Pons (tissue), 1 donor: Measurements from ENCODE around the gene PAGE3.

ENCODE experiments used
- DNase-seq: peaks from one replicate; pipeline ENCODE4 v3.0.0-alpha.2; 2016; ENCODE audit warnings: low spot score

PAGE3 gene

GRCh38 chrX:55264816-55265215 is at the start of gene PAGE3:
TSS of gene PAGE3 (minus strand) at chrX:55264916. CDS start at chrX:55263903, 1,013 bp downstream.
- DNase-seq: no peak

DNA sequence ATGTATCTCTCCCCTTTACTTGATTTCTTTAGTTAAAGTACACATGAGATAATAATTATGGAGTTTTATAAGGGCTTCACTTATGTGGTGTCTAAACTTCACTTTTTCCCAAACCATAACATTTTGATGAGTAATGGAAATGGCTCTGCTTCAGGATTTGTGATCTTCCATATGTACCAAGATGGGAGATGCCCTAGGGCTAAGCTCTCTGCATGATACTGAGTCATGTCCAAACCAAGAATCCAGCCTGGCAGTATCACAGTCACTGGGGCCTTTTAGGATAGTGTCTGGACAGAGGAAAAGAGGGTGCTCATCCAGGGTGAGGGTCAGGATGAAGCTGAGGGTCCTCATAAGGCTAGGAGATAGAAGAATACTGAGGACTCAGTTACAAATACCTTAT is 47.9 kb upstream of the PAGE3 start:
- no peak for DNase-seq

DNA sequence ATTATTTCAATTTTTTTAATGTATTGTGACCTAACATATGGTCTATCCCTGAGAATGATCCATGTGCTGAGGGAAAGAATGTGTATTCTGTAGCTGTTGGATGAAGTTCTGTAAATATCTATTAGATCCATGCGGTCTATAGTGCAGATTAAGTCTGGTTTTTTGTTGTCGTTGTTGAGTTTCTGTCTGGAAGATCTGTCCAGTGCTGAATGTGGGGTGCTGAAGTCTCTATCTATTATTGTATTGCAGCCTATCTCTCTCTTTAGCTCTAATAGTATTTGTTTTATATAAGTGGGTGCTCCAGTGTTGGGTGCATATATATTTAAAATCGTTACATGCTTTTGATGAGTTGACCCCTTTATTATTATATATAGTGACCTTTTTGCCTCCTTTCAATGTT is 26.2 kb upstream of the PAGE3 start:
- no peak for DNase-seq

- DNase-seq: no peak
Observed at GRCh38 chrX:55279832-55280231, 15.1 kb upstream of the PAGE3 start.

DNA sequence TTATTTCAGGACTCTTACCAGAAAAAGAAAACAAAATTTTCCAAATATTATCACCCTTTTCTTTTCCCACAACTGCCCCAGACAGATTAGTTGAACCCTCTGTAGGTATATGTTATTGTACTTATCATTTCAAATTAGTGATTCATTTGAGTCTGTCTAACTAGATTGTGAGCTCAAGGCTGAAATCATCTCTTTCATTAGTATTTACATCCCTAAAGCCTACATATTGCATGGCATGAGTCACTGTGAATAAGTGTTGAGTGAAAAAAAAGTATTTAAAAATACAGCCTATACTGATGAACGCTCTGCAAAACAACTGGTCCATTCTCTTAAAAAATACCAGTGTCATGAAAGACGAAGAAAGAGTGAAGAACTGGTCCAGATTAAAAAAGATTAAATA is 3.9 kb downstream of the PAGE3 start:
- no peak for DNase-seq

- no peak for DNase-seq
Observed at GRCh38 chrX:55253528-55253927, 11.2 kb downstream of the PAGE3 start.

DNA sequence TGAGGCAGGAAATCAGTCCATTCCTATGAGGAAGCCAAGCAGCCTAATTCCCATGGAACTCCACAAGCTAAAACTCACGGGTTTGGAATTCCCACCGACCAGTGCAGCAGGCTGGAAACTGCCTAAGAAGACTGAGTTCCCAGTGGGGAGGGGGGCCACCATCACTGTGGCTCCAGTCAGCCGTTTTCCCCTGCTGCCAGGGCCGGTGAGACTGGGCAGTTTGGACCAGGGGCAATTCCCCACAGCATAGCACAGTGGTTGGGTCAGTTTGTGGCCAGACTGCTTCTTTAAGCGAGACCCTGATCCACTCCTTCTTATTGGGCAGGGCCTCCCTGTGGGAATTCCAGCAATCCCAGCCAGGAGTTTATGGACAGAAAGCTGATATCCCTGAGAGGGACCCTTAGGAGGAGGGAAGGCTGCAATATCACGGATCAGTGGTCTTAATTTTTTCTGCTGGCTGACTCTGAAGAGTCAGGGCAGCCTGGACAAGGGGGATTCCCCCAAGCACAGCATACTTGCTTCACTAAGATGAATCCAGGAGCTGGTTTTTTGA is 23.9 kb downstream of the PAGE3 start:
- no peak for DNase-seq

DNA sequence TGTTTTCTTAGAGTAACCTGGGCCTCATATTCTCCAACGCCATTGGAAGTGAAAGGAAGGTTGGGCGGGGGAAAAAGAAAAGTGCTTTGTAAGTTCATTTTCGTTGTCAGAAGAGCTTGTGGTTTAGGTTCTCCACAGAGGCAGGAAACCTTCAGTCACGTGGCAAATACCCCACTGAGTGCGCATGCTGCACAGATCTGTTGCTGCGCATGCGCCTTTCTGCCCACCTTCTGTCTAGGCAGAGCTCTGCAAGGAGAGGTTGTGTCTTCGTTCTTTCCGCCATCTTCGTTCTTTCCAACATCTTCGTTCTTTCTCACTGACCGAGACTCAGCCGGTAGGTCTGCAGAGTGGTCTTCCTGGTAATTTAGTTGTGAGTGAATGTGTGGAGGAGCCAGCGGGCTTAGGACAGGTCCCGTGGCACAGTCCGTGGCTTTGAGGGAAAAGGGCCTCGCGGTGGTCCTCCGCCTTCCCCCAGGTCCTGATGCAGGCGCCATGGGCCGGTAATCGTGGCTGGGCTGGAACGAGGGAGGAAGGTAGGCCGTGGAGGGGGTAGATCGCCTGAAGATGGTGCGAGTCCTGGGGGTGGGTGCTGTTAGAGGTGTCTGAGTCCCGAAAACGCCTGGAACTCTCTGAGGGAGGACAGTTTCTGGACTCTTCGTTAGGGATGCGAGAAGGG is 44.5 kb downstream of the PAGE3 start, which contains the start of gene PAGE5:
TSS of gene PAGE5 (plus strand) at position 228 of the 676 bp plus-strand sequence. CDS start 1,037 bp downstream, outside the sequence.
- DNase-seq: no peak

GRCh38 chrX:55213381-55213780 is 51.3 kb downstream of the PAGE3 start:
- DNase-seq: no peak

DNA sequence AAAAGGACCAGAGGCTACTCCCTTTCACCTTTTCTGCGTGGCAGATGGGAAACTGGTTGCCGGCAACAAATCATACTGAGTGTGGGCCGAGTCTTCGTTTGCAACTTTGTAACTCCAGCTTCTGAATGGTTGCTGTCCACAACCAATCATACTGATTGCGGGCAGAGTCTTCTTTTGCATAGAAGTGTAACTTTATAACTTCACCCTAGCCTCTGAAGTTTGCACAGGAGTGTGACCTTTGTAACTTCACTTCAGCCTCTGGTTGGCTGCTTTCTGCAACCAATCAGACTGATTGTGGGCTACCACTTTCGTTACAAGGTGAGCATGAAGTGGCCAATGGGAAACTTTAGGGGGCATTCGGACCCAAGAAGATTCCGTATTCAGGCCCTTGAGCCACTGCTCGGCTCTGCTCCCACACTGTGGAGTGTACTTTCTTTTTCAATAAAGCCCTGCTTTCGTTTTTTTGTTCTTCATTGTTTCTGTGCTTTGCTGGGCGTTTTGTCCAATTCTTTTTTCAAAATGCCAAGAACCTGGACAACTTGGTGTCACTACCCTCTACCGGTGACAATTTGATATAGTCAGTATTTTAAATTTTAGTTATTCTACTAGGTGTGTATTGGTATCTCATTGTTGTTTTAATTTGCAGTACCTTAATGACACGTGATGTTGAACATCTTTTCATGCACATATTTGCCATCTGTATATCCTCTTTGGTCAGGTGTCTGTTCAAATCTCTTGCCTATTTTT is 53.6 kb downstream of the PAGE3 start:
- no peak for DNase-seq
